B cell (primary cell): Measurements from ENCODE around the gene UBAP1L.
A peak's percentile ranks its signal among the peaks of the same experiment; 100 is the strongest.

ENCODE experiments used
- CTCF ChIP-seq: fragments of 200-600 bp; IDR thresholded peaks from one replicate; pipeline ENCODE4 v1.8.0; 2022; ENCODE audit warnings: antibody characterized with exemption, mild to moderate bottlenecking
- EZH2 ChIP-seq: IDR thresholded peaks from 2 replicates; pipeline ENCODE4 v1.6.1; 2012; ENCODE audit warnings: borderline replicate concordance, low read depth, mild to moderate bottlenecking, moderate library complexity, low read length; ENCODE audit not compliant: insufficient read depth, poor library complexity, severe bottlenecking

GRCh38 chr15:65101411-65101890, 13.5 kb downstream of the UBAP1L start:
- TF ChIP-seq CTCF (peak; percentile 42), EZH2 (no peak)
